Right lobe of liver (tissue), 4 donors: ENCODE data around the gene THRAP3.

ENCODE experiments used
- CTCF ChIP-seq, 4 donors: fragments of 200-600 bp in 3 of 4; fragments of 450-650 bp in 1 of 4; IDR thresholded peaks; one replicate each; pipeline versions ENCODE4 v1.5.1 to v1.8.0; 2016 to 2022; ENCODE audit warnings: antibody characterized with exemption in 4 of 4, mild to moderate bottlenecking in 2 of 4
- POLR2A ChIP-seq: fragments of 450-650 bp; IDR thresholded peaks from one replicate; pipeline ENCODE4 v1.6.1; 2017; ENCODE audit warnings: antibody characterized with exemption, mild to moderate bottlenecking
- donor health status: DM: no; HTN: no; CAD: no.
- donor health status: DM: no; HTN: no; CAD: no.
- donor health status: DM: no; HTN: yes; CAD: no.

- TF ChIP-seq POLR2A (no peak), CTCF (IDR thresholded peaks at IDR 0.05) (no peak)
These were observed 115.4 kb downstream of the THRAP3 start for GRCh38 chr1:36339615-36340014.
